HG03159 (cell line): ENCODE results near the gene PRDM9.
"Not testable (repeated sequence)": the region's sequence is repeated elsewhere in the genome, so short reads cannot be mapped to it uniquely, and the experiment has no call there.

Experiments used
- ATAC-seq: cut with Tn5 transposase; IDR thresholded peaks from one replicate; pipeline ENCODE4 v1.9.1; 2021; ENCODE audit warnings: mild to moderate bottlenecking, moderate library complexity; ENCODE audit not compliant: unreplicated experiment

PRDM9 gene

GRCh38 chr5:23527216-23527920 is 20.0 kb downstream of the PRDM9 start:
- not testable (repeated sequence) for ATAC-seq

- no peak for ATAC-seq
Measured at GRCh38 chr5:23528677-23529076, 21.3 kb downstream of the PRDM9 start.

- no peak for ATAC-seq
Measured at GRCh38 chr5:23530571-23530970, 23.2 kb downstream of the PRDM9 start.

GRCh38 chr5:23571059-23571458 is 63.6 kb downstream of the PRDM9 start:
- no peak for ATAC-seq
